ENCODE data around the gene PHKG1. TPM values are rescaled to one million over a fixed set of nuclear protein-coding genes. Genes with fewer than 3 reads are reported as not detected.
"Not testable (repeated sequence)": the region's sequence is repeated elsewhere in the genome, so short reads cannot be mapped to it uniquely, and the experiment has no call there.

PHKG1 gene
- total RNA-seq, 4 donors from 2014 or later = 0.26 to 1.7 (median 0.94) TPM

DNA sequence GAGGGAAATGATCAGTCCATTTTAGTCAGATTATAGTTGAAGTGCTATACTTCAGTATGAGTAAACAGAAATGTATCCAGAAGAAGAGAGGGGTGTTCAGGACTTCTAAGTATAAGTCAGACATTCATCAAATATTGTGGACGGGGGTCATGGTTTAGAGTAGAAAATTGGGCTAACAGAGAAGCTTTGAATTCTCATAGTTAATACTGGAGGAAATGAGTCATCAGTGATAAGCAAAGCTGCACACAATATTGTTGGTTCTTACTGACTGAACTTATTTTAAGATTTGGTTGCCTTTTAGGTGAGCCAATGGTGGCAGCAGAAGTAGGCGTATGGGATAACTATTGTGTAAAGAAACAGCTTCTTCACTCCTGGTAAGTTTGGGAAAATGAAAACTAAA, 30.4 kb downstream of the PHKG1 start:
- WGBS = 85% methylated on average over 2 of the region's 2 CpGs
- no peaks in the 10 kb centered on the region for H3K27me3 ChIP-seq
- H3K4me3 ChIP-seq = no peak overlapping the region
- peak overlapping the region in 1 of 4 donors; percentile 96 for H3K27ac ChIP-seq (replicated peaks in 1 of 4)
- DNase-seq (ENCODE audit: extremely low spot score) = no peak
- TF ChIP-seq POLR2AphosphoS5 (IDR thresholded peaks at IDR 0.05) (no peak), EP300 (IDR thresholded peaks at IDR 0.05) (no peak), POLR2A (IDR thresholded peaks at IDR 0.05; ENCODE audit: low read depth) (no peak)
- TF ChIP-seq, protein P1, sequence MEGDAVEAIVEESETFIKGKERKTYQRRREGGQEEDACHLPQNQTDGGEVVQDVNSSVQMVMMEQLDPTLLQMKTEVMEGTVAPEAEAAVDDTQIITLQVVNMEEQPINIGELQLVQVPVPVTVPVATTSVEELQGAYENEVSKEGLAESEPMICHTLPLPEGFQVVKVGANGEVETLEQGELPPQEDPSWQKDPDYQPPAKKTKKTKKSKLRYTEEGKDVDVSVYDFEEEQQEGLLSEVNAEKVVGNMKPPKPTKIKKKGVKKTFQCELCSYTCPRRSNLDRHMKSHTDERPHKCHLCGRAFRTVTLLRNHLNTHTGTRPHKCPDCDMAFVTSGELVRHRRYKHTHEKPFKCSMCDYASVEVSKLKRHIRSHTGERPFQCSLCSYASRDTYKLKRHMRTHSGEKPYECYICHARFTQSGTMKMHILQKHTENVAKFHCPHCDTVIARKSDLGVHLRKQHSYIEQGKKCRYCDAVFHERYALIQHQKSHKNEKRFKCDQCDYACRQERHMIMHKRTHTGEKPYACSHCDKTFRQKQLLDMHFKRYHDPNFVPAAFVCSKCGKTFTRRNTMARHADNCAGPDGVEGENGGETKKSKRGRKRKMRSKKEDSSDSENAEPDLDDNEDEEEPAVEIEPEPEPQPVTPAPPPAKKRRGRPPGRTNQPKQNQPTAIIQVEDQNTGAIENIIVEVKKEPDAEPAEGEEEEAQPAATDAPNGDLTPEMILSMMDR (IDR thresholded peaks at IDR 0.05) = no peak
- peaks cover 34 to 61% (median 59%) of the 10 kb centered on the region in 4 donors for H3K36me3 ChIP-seq
- H3K4me1 ChIP-seq = peaks cover 12 to 18% (median 15%) of the 10 kb centered on the region in 4 donors
- intact Hi-C loops (cut with DNase I) = no loop called here
- no peaks in the 10 kb centered on the region for H3K9me3 ChIP-seq

GRCh38 chr7:56053993-56054392, 38.8 kb downstream of the PHKG1 start:
- Histone ChIP-seq H3K36me3 (peaks cover 37 to 64% (median 57%) of the 10 kb centered on the region in 4 donors), H3K4me1 (peaks cover 26 to 56% (median 32%) of the 10 kb centered on the region in 4 donors)
- 77% methylated on average over 2 of the region's 2 CpGs for WGBS

GRCh38 chr7:56053379-56053778, 39.4 kb downstream of the PHKG1 start:
- no peaks in the 10 kb centered on the region for H3K27me3 ChIP-seq
- H3K36me3 ChIP-seq = peaks cover 31 to 57% (median 51%) of the 10 kb centered on the region in 4 donors
- TF ChIP-seq EP300 (IDR thresholded peaks at IDR 0.05) (no peak), POLR2A (IDR thresholded peaks at IDR 0.05; ENCODE audit: low read depth) (no peak)
- H3K4me3 ChIP-seq = no peak overlapping the region
- no peak for DNase-seq (ENCODE audit: extremely low spot score)
- H3K9me3 ChIP-seq = no peaks in the 10 kb centered on the region
- WGBS = 90% methylated on average over 9 of the region's 9 CpGs
- H3K27ac ChIP-seq (replicated peaks in 1 of 4) = peak overlapping the region in 3 of 4 donors; percentile 5 to 39 (median 32)
- peaks cover 26 to 62% (median 38%) of the 10 kb centered on the region in 4 donors for H3K4me1 ChIP-seq
- intact Hi-C loops (cut with DNase I) = loop anchor here (10.0 kb wide), 1 partner anchor 89 kb away; the partner anchor contains the start of gene NIPSNAP2

More at GRCh38 chr7:56053993-56054392, 38.8 kb downstream of the PHKG1 start:
- intact Hi-C loops (cut with DNase I) = loop anchor here (10.0 kb wide), 1 partner anchor 89 kb away; the partner anchor contains the start of gene NIPSNAP2
- DNase-seq (ENCODE audit: extremely low spot score) = no peak
- Histone ChIP-seq H3K9me3 (no peaks in the 10 kb centered on the region), H3K27ac (replicated peaks in 1 of 4) (no peak overlapping the region), H3K27me3 (no peaks in the 10 kb centered on the region), H3K4me3 (no peak overlapping the region)
- TF ChIP-seq POLR2A (IDR thresholded peaks at IDR 0.05; ENCODE audit: low read depth) (no peak), EP300 (IDR thresholded peaks at IDR 0.05) (no peak), POLR2AphosphoS5 (IDR thresholded peaks at IDR 0.05) (no peak)
- TF ChIP-seq, protein P1 (IDR thresholded peaks at IDR 0.05) = no peak

DNA sequence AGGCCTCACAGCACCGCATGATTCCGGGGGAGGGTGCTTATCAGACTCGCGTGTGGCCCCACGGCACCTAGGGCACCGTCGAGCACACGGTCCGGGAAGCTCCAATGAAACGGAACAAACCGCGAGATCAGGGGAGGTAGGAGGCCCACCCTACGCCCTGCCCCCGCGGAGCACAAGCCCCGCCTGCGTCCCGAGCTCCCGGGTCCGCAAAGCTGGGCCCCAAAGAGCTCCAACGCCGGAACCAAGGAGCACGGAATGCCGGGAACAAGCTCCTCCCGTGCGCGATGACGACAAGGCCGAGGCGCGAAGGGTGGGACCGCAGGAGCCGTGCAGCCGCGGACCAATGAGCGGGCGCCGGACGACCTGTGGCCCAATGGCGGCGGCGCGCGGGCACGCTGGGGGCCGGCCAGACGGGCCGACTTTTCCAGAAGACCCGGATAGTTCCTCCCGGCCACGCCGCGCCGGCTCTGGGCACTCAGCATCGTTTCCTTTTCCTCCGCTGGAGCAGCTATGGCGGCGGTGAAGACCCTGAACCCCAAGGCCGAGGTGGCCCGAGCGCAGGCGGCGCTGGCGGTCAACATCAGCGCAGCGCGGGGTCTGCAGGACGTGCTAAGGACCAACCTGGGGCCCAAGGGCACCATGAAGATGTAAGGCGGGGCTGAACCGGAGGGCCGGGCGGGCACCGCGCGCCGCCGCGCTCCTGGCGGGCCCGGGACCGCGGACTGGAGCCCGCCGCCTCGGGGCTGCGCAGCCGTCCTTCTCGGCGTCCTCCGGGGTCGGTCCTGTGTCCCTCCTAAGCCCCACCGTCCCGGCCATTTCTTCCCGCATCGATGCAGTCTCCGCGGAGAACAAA, 41.2 kb downstream of the PHKG1 start, which contains the start of the genes CCT6A and PSPH:
Gene CCT6A (plus strand): TSS at position 427 of the 853 bp plus-strand sequence. CDS start 84 bp downstream, at position 511.
Gene PSPH (minus strand): TSS at position 106 of the 853 bp plus-strand sequence. CDS start 30,232 bp downstream, outside the sequence.
- TF ChIP-seq EP300 (IDR thresholded peaks at IDR 0.05) (peak; percentile 44), POLR2A (IDR thresholded peaks at IDR 0.05; ENCODE audit: low read depth) (peak; percentile 44), POLR2AphosphoS5 (IDR thresholded peaks at IDR 0.05) (peak; percentile 97 to 98)
- TF ChIP-seq, protein P1 (IDR thresholded peaks at IDR 0.05) = no peak
- no peaks in the 10 kb centered on the region for H3K9me3 ChIP-seq
- intact Hi-C loops (cut with DNase I) = loop anchor here (10.0 kb wide), 1 partner anchor 87 kb away; the partner anchor contains the start of gene NIPSNAP2
- H3K36me3 ChIP-seq = peaks cover 13 to 39% (median 33%) of the 10 kb centered on the region in 4 donors
- peak within 1 kb of the TSS; percentile 93 to 99 (median 95) for H3K27ac ChIP-seq (replicated peaks in 1 of 4)
- 0% methylated on average over 22 of the region's 97 CpGs for WGBS
- peak; percentile 99 for DNase-seq (ENCODE audit: extremely low spot score)
- peaks cover 26 to 80% (median 56%) of the 10 kb centered on the region in 4 donors for H3K4me1 ChIP-seq
- H3K4me3 ChIP-seq = peak within 1 kb of the TSS; percentile 87 to 97 (median 96)
- no peaks in the 10 kb centered on the region for H3K27me3 ChIP-seq

- intact Hi-C loops (cut with DNase I) = loop anchor here (10.0 kb wide), 1 partner anchor 86 kb away; the partner anchor contains the start of gene NIPSNAP2
- no peak for DNase-seq (ENCODE audit: extremely low spot score)
- Histone ChIP-seq H3K4me3 (peak overlapping the region; percentile 87 to 97 (median 96)), H3K9me3 (no peaks in the 10 kb centered on the region), H3K27me3 (no peaks in the 10 kb centered on the region), H3K27ac (replicated peaks in 1 of 4) (peak overlapping the region; percentile 93 to 99 (median 95)), H3K36me3 (peaks cover 7 to 34% (median 27%) of the 10 kb centered on the region in 4 donors), H3K4me1 (peaks cover 26 to 86% (median 62%) of the 10 kb centered on the region in 4 donors)
- 2% methylated on average over 7 of the region's 9 CpGs for WGBS
- TF ChIP-seq POLR2A (IDR thresholded peaks at IDR 0.05; ENCODE audit: low read depth) (no peak), POLR2AphosphoS5 (IDR thresholded peaks at IDR 0.05) (no peak), EP300 (IDR thresholded peaks at IDR 0.05) (no peak)
- TF ChIP-seq, protein P1 (IDR thresholded peaks at IDR 0.05) = no peak
Measured at GRCh38 chr7:56051053-56051338, 41.8 kb downstream of the PHKG1 start.

DNA sequence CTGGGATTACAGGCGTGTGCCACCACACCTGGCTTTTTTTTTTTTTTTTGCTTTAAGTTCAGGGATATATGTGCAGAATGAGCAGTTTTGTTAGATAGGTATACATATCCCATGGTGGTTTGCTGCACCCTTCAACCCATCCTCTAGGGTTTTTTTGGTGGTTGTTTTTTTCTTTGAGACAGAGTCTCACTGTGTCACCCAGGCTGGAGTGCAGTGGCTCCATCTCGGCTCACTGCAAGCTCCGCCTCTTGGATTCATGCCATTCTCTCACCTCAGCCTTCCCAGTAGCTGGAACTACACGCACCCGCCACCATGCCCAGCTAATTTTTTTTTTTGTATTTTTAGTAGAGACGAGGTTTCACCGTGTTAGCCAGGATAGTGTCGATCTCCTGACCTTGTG, 44.0 kb downstream of the PHKG1 start:
- H3K4me1 ChIP-seq = peaks cover 26 to 71% (median 63%) of the 10 kb centered on the region in 4 donors
- intact Hi-C loops (cut with DNase I) = not testable (repeated sequence)
- 61% methylated on average over 8 of the region's 8 CpGs for WGBS

More for the DNA sequence above, 44.0 kb downstream of the PHKG1 start:
- not testable (repeated sequence) for H3K9me3 ChIP-seq; H3K4me3 ChIP-seq; H3K27me3 ChIP-seq; DNase-seq (ENCODE audit: extremely low spot score)
- Histone ChIP-seq H3K27ac (replicated peaks in 1 of 4) (peak overlapping the region; percentile 31 to 99 (median 76)), H3K36me3 (peaks cover 0 to 11% (median 10%) of the 10 kb centered on the region in 4 donors)
